T47D (cell line): ENCODE measurements around the gene EFR3B.

ENCODE experiments used
- DNase-seq, 2 experiments: peaks; one replicate each; pipeline versions ENCODE4 v3.0.0 to v3.0.0-alpha.2; 2011 to 2012; ENCODE audit warnings: low read depth in 1 of 2, low spot score in 1 of 2
- JUND ChIP-seq: IDR thresholded peaks from 2 replicates; pipeline ENCODE4 v1.6.1; 2012; ENCODE audit warnings: low read depth
- in situ Hi-C: cut with HindIII; loops from 2 replicates; pipeline ENCODE4 v1.10.0; 2016; ENCODE audit warnings: low sequenced_read_pairs, low pct_unique_long_range_greater_than_20kb

Gene EFR3B

DNA sequence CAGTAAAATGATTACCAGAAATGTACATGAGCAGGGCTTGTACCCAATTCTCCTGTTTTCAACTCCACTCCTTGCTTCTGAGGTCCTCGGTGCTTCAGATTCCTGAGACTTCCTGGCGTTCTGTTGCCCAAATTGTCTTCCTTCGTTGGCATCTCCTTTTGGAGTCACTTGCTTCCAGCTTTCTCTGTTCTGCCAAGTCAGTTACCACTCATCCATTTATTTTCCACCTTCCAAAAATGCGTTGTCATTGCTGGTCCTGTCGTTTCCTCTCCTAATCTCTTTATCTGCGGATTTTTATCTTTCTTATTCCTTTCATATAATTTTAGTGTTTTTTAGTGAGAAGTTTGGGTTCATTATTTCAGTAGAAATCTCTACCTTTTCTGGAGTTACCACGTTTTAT lies 18.5 kb upstream of the EFR3B start:
- no peak for DNase-seq
- in situ Hi-C loops, result no loop called here
- TF ChIP-seq JUND, result no peak

GRCh38 chr2:25025229-25026007 lies 16.5 kb upstream of the EFR3B start:
- no peak for TF ChIP-seq JUND
- no peak for DNase-seq
- in situ Hi-C loops, result no loop called here

DNA sequence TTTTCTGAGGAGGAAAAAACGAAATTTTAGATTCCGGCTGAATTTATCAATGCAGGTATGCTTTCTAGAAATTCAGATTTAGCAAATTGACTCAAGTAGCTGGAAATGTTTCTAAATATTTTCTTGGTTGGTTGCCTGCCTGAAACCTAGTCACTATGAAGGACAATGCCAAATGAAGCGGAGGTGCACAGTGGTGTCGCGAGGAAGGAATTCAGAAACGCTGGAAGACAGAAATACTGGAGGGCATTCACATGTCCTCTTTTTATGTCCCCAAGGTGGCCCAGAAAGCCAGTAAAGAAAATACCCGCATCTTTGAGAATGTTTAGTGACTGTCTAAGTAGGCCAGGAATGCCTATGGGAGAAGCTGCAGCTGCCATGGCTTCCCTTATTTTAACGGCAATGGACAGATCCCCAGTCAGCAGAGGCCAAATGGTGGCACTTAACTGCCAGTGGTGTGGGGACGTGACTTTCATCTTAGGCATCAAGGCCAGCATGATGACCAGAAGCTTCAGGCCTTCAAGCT lies 15.8 kb upstream of the EFR3B start:
- no peak for TF ChIP-seq JUND
- no peak for DNase-seq
- in situ Hi-C loops, result no loop called here

DNA sequence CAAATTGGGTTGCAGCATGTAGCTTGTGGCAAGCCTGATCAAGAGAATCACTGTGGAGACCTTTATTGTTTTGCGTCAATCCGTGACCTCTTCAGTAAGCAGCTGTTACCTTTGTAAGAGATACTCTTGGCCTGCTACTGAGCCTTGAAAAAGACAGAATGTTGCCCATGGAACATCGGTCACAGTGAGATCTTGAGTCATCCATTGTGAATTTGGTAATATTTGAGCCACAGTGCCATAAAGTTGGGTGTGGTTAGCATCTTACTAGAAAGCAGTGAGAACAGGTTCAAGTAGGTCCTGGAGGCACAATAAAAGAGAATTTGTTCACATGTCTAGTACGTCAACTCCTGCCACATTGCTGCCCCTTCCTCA lies 12.7 kb upstream of the EFR3B start:
- no peak for TF ChIP-seq JUND
- no peak for DNase-seq
- in situ Hi-C loops, result no loop called here

- no peak for TF ChIP-seq JUND
- in situ Hi-C loops, result no loop called here
- no peak for DNase-seq
These were observed 11.2 kb upstream of the EFR3B start for GRCh38 chr2:25030702-25031101.

DNA sequence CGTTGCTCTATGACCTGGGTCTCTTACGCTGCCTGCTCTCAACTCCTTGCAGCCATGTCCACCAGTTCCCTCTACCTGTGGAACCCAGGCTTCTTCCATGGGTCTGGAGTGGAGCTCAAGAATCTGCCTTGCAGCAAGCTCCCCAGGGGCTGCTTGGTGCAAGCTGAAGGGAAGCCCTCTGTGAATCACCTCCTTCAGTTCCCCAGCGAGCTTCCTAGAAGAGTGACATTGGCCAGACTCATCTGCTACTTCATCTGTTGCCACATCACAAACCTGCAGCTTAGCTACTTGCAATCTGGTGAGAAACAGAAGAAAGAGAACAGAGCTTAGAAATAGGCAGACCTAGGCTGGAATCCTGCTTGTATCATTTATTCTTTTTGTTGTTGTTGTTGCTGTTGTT lies 9.8 kb upstream of the EFR3B start:
- no peak for TF ChIP-seq JUND
- in situ Hi-C loops, result no loop called here
- no peak for DNase-seq

- no peak for DNase-seq
- in situ Hi-C loops, result no loop called here
- no peak for TF ChIP-seq JUND
These were observed 9.0 kb upstream of the EFR3B start for GRCh38 chr2:25032901-25033300.

DNA sequence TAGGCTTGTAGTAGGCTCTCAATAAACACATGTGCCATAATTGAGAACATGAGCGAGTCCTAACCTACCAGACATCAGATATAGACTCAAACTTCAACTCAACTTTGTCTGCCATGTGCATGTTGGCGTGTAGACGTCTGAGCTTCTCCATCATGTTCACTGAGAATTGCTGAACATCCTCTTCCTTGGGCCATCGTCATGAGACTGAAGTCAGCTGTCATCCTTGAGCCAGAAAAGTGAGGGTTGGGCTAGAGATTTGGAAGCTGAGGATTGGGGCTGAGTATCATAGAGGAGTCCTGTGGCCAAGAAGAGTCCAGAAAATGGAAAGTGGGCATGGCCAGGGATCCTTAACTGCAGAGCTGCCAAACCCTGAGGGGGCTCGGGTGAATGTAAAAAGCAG lies 7.8 kb upstream of the EFR3B start:
- in situ Hi-C loops, result no loop called here
- TF ChIP-seq JUND, result no peak
- no peak for DNase-seq

- TF ChIP-seq JUND, result no peak
- DNase-seq, result peak in 1 of 2 experiments; percentile 80
- in situ Hi-C loops, result no loop called here
These were observed 6.2 kb upstream of the EFR3B start for GRCh38 chr2:25035537-25036220.

DNA sequence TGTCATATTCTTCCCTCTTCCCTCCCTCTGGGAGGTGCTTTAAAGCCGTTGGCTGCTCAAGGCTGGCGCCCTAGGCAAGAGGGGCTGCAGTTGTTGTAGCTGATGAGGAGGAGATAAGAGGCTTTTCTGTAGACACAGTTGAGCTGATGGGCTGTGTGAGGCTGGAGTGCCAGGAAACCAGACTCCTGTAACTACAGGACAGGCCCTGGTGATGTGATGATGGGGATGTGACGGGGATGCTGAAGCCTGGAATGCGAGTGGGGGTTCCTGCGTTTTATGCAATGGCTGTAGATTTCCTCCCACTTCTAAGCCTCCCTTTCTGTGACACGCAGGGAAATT lies 5.7 kb upstream of the EFR3B start:
- no peak for TF ChIP-seq JUND
- in situ Hi-C loops, result no loop called here
- no peak for DNase-seq

- TF ChIP-seq JUND, result no peak
- in situ Hi-C loops, result no loop called here
- no peak for DNase-seq
These were observed 2.8 kb upstream of the EFR3B start for GRCh38 chr2:25039126-25039525.

DNA sequence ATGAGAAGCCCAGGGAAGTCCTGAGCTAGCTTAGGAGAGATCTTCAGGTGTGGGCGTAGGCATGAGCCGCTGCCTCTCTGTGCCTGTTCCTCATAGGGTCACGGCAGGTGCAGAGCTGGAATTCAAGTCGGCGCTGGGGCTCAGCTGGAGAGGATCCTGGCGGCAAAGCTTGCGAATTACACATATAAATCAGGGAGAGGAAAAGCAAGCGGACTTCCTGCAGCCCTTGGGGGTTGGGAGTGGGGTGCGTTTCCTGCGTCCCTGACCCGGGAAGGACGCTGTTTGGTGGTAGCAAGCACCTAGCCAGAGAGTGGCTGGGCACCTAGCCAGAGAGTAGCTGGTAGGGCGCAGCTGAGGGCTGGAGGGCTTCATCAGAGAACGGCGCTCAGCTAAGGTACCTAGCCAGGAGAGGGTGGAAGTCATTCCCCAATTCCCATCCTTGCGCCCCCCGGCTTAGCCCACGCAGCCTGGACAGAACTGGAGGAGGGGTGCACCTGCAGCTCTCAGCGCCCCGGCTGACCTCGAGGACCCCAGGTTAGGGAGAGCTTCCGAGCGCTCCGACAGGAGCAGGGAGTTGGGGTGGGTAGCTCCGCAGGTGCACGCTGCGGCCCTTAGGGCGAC lies 459 bp upstream of the EFR3B start:
- TF ChIP-seq JUND, result no peak
- DNase-seq, result peak; percentile 64 to 89
- in situ Hi-C loops, result no loop called here
